C4-2B (cell line): ENCODE results near the gene ZNF207.

Experiments used
- H3K27ac ChIP-seq: fragments of 450-650 bp; 2 replicates; pipeline ENCODE4 v1.5.1; 2017
- CTCF ChIP-seq: fragments of 450-650 bp; conservative IDR thresholded peaks from 2 replicates; pipeline ENCODE4 v1.5.1; 2017; ENCODE audit warnings: mild to moderate bottlenecking
- ZFX ChIP-seq: fragments of 450-650 bp; IDR thresholded peaks from 2 replicates; pipeline ENCODE4 v1.6.1; 2017

ZNF207 gene

GRCh38 chr17:32323811-32324491, 26.0 kb upstream of the ZNF207 start:
- TF ChIP-seq CTCF (no peak), ZFX (no peak)
- no peak overlapping the region for H3K27ac ChIP-seq

- no peak overlapping the region for H3K27ac ChIP-seq
- TF ChIP-seq CTCF = no peak
- no peak for TF ChIP-seq ZFX
Observed at GRCh38 chr17:32327911-32328310, 22.0 kb upstream of the ZNF207 start.

- H3K27ac ChIP-seq = no peak overlapping the region
- TF ChIP-seq ZFX (no peak), CTCF (no peak)
Observed at GRCh38 chr17:32330147-32330546, 19.8 kb upstream of the ZNF207 start.

- H3K27ac ChIP-seq = no peak overlapping the region
Observed at GRCh38 chr17:32331243-32332040, 18.5 kb upstream of the ZNF207 start.

GRCh38 chr17:32333187-32333586, 16.8 kb upstream of the ZNF207 start:
- no peak overlapping the region for H3K27ac ChIP-seq
- TF ChIP-seq CTCF = no peak
- no peak for TF ChIP-seq ZFX

More at GRCh38 chr17:32331243-32332040, 18.5 kb upstream of the ZNF207 start:
- TF ChIP-seq ZFX (no peak), CTCF (no peak)

- TF ChIP-seq CTCF (no peak), ZFX (no peak)
- H3K27ac ChIP-seq = no peak overlapping the region
Observed at GRCh38 chr17:32335046-32335445, 14.9 kb upstream of the ZNF207 start.

GRCh38 chr17:32335687-32336086, 14.3 kb upstream of the ZNF207 start:
- TF ChIP-seq ZFX (no peak), CTCF (no peak)
- H3K27ac ChIP-seq = no peak overlapping the region
